Measurements from ENCODE around the gene NACA2.

Gene NACA2

DNA sequence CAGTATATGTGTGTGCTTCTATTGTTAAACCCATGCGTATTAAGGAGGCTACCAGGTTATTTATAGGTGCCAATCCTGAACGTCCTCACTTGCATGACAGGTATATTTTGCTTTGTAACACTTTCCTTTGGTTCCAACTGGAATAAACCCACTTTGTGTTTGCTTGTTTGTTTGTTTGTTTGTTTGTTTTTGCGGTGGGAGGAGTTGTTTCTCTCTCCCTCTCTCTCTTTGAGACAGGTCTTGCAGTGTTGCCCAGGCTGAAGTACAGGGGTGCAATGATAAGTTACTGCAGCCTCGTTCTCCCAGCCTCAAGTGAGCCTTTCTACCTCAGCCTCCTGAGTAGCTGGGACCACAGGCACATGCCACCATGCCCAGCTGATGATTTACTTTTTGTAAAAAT, 28.7 kb downstream of the NACA2 start:
- Histone ChIP-seq H3F3A (ENCODE audit: insufficient read depth, low read length) (no peaks in the 10 kb centered on the region), H3K27ac (ENCODE audit: low read depth, low read length, poor library complexity, severe bottlenecking) (no peak overlapping the region), H2AFZ (ENCODE audit: low read length) (no peak overlapping the region), H3K4me1 (ENCODE audit: insufficient read depth, low read length, severe bottlenecking) (no peaks in the 10 kb centered on the region), H3K36me3 (ENCODE audit: insufficient read depth, low read length) (no peaks in the 10 kb centered on the region), H3K79me2 (ENCODE audit: insufficient read depth, low read length) (no peaks in the 10 kb centered on the region), H3K9me2 (ENCODE audit: low read depth, low read length) (no peaks in the 10 kb centered on the region), H3K9me3 (ENCODE audit: low read length) (no peaks in the 10 kb centered on the region), H3K4me2 (ENCODE audit: low read length) (no peak overlapping the region), H4K20me1 (ENCODE audit: insufficient read depth, low read length) (no peaks in the 10 kb centered on the region), H3K9ac (ENCODE audit: low read length) (no peak overlapping the region), H3K4me3 (ENCODE audit: low read depth, low read length, poor library complexity, severe bottlenecking) (no peak overlapping the region), H3K27me3 (ENCODE audit: insufficient read depth, low read length) (0 out of 2 replicates have a peak, but pooled peaks cover 3% of the 10 kb centered on the region)
- TF ChIP-seq CTCF (IDR thresholded peaks at IDR 0.05; ENCODE audit: low read length) (no peak), EZH2 (IDR thresholded peaks at IDR 0.05; ENCODE audit: borderline replicate concordance, low read length) (no peak)

GRCh38 chr17:61561354-61561753, 29.7 kb downstream of the NACA2 start:
- Histone ChIP-seq H3K79me2 (ENCODE audit: insufficient read depth, low read length) (no peaks in the 10 kb centered on the region), H3F3A (ENCODE audit: insufficient read depth, low read length) (no peaks in the 10 kb centered on the region), H2AFZ (ENCODE audit: low read length) (no peak overlapping the region), H3K9me2 (ENCODE audit: low read depth, low read length) (no peaks in the 10 kb centered on the region), H3K36me3 (ENCODE audit: insufficient read depth, low read length) (no peaks in the 10 kb centered on the region), H3K9me3 (ENCODE audit: low read length) (no peaks in the 10 kb centered on the region), H3K4me2 (ENCODE audit: low read length) (no peak overlapping the region), H3K9ac (ENCODE audit: low read length) (no peak overlapping the region), H3K4me1 (ENCODE audit: insufficient read depth, low read length, severe bottlenecking) (no peaks in the 10 kb centered on the region), H3K4me3 (ENCODE audit: low read depth, low read length, poor library complexity, severe bottlenecking) (no peak overlapping the region), H3K27ac (ENCODE audit: low read depth, low read length, poor library complexity, severe bottlenecking) (no peak overlapping the region), H3K27me3 (ENCODE audit: insufficient read depth, low read length) (0 out of 2 replicates have a peak, but pooled peaks cover 3% of the 10 kb centered on the region), H4K20me1 (ENCODE audit: insufficient read depth, low read length) (no peaks in the 10 kb centered on the region)
- TF ChIP-seq EZH2 (IDR thresholded peaks at IDR 0.05; ENCODE audit: borderline replicate concordance, low read length) (no peak), CTCF (IDR thresholded peaks at IDR 0.05; ENCODE audit: low read length) (no peak)

GRCh38 chr17:61560071-61560470, 30.9 kb downstream of the NACA2 start:
- H3K4me1 ChIP-seq (ENCODE audit: insufficient read depth, low read length, severe bottlenecking) = no peaks in the 10 kb centered on the region
- H3K9ac ChIP-seq (ENCODE audit: low read length) = no peak overlapping the region
- no peaks in the 10 kb centered on the region for H3K9me3 ChIP-seq (ENCODE audit: low read length)
- H3K9me2 ChIP-seq (ENCODE audit: low read depth, low read length) = no peaks in the 10 kb centered on the region
- no peak overlapping the region for H3K27ac ChIP-seq (ENCODE audit: low read depth, low read length, poor library complexity, severe bottlenecking)
- no peaks in the 10 kb centered on the region for H3K79me2 ChIP-seq (ENCODE audit: insufficient read depth, low read length)
- no peaks in the 10 kb centered on the region for H3F3A ChIP-seq (ENCODE audit: insufficient read depth, low read length)
- TF ChIP-seq CTCF (IDR thresholded peaks at IDR 0.05; ENCODE audit: low read length) (no peak), EZH2 (IDR thresholded peaks at IDR 0.05; ENCODE audit: borderline replicate concordance, low read length) (no peak)
- H3K4me3 ChIP-seq (ENCODE audit: low read depth, low read length, poor library complexity, severe bottlenecking) = no peak overlapping the region
- no peak overlapping the region for H3K4me2 ChIP-seq (ENCODE audit: low read length)
- no peaks in the 10 kb centered on the region for H4K20me1 ChIP-seq (ENCODE audit: insufficient read depth, low read length)
- H3K27me3 ChIP-seq (ENCODE audit: insufficient read depth, low read length) = 0 out of 2 replicates have a peak, but pooled peaks cover 3% of the 10 kb centered on the region
- H2AFZ ChIP-seq (ENCODE audit: low read length) = no peak overlapping the region
- no peaks in the 10 kb centered on the region for H3K36me3 ChIP-seq (ENCODE audit: insufficient read depth, low read length)

Data from OCI-LY1 (cell line).